HL-60/S4 treated with phorbol 12-myristate 13-acetate at 8.2 ng/mL for 4 days and 3 days (cell line): ENCODE results near the gene VSIG10.
"Not testable (repeated sequence)": the region's sequence is repeated elsewhere in the genome, so short reads cannot be mapped to it uniquely, and the experiment has no call there.

Source experiments
- in situ Hi-C: fragments of 300-500 bp; cut with MboI; formaldehyde crosslinking; loops from 2 replicates; pipeline ENCODE4 v1.15.0; 2022; ENCODE audit warnings: low sequenced_read_pairs

Gene VSIG10, protein sequence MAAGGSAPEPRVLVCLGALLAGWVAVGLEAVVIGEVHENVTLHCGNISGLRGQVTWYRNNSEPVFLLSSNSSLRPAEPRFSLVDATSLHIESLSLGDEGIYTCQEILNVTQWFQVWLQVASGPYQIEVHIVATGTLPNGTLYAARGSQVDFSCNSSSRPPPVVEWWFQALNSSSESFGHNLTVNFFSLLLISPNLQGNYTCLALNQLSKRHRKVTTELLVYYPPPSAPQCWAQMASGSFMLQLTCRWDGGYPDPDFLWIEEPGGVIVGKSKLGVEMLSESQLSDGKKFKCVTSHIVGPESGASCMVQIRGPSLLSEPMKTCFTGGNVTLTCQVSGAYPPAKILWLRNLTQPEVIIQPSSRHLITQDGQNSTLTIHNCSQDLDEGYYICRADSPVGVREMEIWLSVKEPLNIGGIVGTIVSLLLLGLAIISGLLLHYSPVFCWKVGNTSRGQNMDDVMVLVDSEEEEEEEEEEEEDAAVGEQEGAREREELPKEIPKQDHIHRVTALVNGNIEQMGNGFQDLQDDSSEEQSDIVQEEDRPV

DNA sequence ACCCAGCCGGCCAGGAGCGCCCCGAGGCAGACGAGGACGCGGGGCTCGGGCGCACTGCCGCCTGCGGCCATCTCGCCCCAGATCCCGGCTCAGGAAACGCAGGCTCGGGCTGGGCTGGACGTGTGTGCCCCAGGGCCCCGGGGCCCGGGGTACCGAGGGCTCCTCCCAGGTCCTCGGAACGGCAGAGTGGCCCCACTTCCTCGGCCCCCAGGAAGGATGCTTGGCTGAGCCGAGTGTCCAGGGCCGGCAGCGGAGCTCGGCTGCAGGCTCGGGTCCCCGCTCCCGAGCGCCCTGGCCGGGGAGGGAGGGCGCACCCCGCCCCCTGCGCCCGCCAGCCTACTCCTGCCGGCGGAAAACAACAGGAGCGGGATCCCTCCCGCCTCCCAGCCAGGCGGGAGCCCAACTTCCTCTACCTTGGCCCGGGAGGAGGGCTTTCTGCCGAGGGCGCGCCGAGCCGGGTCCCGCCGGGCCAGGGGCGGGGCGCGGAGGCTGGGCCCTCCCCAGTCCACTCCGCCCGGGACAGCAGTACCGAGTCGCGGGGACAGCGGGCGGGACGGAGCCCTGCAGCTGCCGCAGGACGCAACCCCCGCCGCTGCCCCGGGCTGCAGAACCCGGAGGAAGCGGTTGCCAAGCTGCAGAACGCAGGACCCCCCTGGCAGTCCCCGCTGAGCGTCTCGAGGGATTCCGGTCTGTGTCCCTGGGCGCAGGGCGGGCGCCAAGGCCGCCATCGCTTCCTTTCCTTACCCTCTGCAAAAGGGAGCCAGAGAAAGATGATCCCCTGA lies at the start of gene VSIG10:
TSS of gene VSIG10 (minus strand) at position 411 of the 782 bp plus-strand sequence. CDS start at position 71, 340 bp downstream.
- in situ Hi-C loops, result no loop called here

DNA sequence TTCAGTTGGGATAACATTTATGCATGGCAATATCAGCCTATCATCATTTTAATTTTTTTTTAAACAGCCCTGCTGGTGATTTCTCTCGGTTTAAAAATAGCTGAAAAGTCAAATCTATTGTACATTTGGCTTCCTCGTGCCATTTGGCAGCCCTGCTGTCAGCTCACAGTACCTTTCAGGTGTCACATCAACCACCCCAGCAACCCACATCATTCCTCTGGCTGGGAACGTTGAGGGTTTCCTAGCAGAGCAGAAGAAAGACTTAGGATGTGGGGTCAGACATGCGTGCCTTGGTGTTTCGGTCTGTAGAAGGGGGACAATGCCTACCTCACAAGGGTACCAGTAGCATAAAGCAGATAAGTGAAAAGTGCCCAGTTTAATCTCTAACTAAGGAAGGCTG lies 47.9 kb upstream of the VSIG10 start:
- in situ Hi-C loops, result no loop called here

DNA sequence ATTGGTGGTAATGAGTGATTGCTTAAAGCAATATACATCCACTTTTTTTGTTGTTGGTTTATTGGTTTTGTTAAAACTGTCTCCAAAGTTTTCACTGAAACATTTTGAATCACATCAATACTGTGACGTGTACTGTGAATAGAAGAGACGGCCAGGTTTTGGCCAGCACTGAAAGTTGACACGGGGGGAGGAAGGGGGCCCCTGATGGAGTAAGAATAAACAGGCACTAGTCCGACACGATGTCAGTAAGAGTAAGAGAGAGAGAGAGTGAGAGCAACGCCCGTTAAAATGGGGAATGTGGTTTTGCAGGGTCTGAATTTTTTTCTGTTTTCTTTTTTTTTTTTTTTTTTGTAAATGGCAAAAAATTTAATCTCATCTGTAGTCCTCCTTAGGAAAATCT lies 46.8 kb upstream of the VSIG10 start:
- in situ Hi-C loops, result no loop called here

DNA sequence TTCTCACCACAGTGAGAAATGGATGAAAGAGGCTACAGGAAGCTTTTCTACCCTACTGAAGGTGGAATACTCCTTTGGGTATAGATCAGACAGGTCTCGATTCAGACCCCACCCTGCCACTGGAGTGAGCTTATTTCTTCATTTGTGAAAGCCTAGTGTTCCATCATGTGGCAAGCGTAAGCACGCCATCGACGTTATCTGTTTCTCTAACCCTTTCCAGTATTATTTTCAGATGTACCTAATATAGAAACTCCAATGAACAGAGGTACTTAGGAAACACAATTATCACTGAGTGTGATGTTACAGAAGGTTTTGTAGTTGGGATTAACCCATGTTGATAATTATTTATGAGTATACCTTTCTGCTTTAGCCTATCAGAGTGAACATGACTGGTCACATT lies 44.5 kb upstream of the VSIG10 start:
- in situ Hi-C loops, result no loop called here

DNA sequence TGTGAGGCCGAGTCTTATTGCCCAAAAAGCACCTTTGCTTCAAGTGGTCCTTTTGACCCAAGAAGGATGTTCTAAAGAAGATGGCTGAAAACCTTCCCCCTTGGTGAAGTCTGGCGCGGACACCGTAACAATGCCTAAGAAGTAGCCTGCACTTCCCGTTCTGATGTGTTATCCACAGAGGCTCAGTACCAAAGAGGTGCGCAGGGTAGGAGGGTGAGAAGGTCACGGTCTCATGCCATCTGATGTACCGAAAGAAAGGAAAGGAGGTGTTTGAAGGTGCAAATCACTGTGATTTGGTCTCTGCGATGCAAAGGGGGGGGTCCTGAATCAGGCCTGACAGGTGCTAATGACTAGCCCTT lies 42.0 kb upstream of the VSIG10 start:
- in situ Hi-C loops, result no loop called here

DNA sequence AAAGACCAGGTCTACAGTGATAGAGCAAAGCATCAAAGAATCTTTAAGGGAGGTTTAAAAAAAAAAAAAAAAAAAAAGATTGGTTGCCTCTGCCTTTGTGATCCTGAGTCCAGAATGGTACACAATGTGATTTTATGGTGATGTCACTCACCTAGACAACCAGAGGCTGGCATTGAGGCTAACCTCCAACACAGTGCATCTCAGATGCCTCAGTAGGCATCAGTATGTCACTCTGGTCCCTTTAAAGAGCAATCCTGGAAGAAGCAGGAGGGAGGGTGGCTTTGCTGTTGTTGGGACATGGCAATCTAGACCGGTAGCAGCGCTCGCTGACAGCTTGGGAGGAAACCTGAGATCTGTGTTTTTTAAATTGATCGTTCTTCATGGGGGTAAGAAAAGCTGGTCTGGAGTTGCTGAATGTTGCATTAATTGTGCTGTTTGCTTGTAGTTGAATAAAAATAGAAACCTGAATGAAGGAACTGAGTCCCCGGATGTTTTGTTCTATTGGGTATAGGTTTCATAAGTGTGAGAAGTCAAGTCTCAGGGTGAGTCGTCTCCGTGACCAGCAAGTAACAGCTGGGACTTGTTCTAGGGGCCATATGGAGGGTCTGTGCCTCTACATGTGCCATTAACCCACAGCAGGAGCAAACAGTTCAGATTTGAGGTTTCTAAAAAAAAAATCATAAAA lies 41.4 kb upstream of the VSIG10 start:
- in situ Hi-C loops, result no loop called here

DNA sequence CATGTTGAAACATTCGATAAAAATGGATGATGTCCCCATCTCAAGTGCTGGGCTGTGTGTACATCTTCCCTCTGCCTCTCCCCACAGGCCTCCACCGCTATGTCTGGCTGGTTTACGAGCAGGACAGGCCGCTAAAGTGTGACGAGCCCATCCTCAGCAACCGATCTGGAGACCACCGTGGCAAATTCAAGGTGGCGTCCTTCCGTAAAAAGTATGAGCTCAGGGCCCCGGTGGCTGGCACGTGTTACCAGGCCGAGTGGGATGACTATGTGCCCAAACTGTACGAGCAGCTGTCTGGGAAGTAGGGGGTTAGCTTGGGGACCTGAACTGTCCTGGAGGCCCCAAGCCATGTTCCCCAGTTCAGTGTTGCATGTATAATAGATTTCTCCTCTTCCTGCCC lies 40.7 kb upstream of the VSIG10 start:
- in situ Hi-C loops, result no loop called here

DNA sequence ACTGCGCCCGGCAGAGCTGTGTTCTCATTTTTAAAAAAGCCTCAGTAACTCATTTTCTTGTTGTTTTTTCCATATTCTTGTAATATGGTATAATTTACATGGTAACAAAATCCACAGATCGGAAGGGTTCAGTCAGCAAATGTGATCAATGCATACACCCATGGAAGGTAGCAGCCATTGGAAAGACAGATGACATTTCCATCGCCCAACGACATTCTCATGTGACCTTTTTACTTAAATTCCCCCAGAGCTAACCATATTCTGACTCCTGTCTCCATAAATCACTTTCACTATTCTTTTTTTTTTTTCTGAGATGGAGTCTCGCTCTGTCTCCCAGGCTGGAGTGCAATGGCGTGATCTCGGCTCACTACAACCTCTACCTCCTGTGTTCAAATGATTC lies 37.0 kb upstream of the VSIG10 start:
- in situ Hi-C loops, result no loop called here

DNA sequence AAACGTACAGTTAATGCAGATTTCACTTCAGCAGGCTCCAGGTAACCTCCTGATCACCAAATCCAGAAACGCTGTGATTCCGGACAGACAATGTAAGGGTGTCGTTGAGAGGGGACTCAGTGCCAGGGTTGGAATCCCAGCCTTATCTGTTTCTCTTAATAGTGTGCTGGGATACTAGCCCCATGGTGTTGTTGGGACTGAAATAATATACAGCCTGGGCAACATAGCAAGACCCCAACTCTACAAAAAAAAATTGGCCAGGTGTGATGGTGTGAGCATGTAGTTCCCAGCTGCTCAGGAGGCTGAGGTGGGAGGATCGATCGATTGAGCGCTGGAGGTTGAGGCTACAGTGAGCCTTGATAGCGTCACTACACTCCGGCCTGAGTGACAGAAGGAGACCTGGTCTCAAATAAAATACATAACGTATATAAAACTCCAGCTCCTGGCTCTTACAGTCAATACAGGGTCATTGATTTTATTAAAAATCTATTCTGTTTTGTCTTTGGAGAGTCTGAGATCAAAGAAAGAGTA lies 33.4 kb upstream of the VSIG10 start:
- in situ Hi-C loops, result no loop called here

DNA sequence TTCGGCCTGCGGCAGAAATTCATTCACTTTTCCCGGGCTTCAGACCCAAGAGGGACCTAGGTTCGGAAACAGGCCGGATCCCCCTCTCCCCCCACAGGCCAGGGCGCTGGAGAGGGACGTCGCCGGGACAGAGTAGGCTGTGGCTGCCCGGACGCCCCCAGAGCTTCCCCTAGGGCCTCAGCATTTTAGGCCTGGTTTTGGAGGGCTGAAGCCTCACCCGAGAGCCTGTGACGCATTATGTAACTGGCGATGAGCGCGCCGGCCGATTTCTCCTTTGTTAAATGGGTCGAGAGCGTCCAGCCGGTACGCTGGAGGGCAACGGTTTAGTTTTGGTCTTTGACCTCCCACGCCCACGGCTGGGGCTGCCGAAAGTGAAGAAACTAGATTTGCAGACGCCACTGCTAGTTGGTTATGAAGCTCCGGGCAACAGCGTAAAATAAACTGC lies 32.8 kb upstream of the VSIG10 start:
- in situ Hi-C loops, result no loop called here

DNA sequence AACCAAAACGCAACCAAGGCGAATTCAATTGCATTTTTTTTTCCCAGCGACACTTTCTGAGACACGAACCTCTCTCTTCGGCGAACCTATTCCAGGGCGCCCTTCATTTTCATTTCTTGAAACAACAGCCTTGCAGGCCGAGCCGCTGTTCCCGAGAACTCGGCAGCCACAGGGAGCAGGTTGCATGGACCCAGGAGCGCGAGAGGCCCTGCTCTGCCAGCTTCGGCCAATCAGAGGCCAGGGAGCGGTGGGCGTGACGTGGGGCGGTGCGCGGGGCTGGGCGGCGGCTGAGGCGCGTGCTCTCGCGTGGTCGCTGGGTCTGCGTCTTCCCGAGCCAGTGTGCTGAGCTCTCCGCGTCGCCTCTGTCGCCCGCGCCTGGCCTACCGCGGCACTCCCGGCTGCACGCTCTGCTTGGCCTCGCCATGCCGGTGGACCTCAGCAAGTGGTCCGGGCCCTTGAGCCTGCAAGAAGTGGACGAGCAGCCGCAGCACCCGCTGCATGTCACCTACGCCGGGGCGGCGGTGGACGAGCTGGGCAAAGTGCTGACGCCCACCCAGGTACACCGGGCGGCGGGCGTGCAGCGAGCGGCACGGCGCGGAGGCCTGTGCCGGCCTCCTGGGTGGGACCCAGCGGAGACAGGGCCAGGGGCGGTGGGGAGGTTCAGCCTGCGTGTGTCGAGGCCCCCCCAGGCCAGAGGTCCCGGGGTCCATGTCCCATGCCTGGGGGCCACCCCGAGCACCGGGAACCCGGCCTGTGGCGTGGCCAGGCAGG lies 32.2 kb upstream of the VSIG10 start, which contains the start of gene PEBP1:
TSS of gene PEBP1 (plus strand) at position 337 of the 771 bp plus-strand sequence. CDS start at position 423, 86 bp downstream.
- in situ Hi-C loops, result no loop called here

DNA sequence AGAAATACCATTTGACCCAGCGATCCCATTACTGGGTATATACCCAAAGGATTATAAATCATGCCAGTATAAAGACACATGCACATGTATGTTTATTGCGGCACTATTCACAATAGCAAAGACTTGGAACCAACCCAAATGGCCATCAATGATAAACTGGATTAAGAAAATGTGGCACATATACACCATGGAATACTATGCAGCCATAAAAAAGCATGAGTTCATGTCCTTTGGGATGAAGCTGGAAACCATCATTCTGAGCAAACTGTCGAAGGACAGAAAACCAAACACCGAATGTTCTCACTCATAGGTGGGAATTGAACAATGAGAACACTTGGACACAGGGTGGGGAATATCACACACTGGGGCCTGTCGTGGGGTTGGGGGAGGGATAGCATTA lies 25.6 kb upstream of the VSIG10 start:
- in situ Hi-C loops, result not testable (repeated sequence)

DNA sequence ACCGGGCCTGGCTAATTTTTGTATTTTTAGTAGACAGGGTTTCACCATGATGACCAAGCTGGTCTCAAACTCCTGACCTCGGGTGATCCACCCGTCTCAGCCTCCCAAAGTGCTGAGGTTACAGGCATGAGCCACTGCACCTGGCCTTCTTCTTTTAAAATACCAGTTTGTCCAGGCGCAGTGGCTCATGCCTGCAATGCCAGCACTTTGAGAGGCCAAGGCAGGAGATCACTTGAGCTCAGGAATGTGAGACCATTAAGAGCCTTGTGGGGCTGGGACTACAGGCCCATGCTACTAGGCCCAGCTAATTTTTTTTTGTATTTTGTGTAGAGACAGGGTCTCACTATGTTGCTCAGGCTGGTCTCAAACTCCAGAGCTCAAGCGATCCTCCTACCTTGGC lies 24.1 kb upstream of the VSIG10 start:
- in situ Hi-C loops, result no loop called here

DNA sequence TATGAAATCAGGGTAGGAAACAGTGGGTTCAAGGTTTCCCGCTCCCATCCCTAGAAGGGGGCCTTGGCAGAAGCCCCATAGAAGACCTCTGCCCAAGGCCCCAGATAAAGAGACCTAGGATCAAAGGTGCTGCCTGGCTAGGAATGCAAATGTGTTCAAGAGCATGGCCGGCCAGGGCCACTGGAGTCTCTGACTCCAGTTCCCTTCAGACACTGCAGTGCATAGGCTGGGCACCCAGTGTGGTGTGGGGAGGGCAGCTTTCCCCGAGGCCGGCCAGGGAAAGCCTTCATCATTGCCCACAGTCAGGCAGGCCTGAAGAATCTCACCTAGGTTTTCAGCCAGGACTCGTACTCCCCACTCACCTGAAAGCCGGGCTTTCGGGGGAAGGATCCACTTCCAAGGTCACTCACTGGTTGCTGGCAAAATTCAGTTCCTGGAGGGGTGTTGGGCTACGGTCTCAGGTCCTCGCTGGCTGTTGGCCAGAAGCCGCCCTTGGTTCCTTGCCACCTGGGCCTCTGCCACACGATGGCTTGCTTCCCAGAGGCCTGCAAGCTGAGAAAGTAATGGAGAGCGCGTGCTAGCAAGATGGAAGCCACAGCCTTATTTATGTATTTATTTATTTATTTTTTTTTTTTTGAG lies 22.4 kb upstream of the VSIG10 start:
- in situ Hi-C loops, result no loop called here

DNA sequence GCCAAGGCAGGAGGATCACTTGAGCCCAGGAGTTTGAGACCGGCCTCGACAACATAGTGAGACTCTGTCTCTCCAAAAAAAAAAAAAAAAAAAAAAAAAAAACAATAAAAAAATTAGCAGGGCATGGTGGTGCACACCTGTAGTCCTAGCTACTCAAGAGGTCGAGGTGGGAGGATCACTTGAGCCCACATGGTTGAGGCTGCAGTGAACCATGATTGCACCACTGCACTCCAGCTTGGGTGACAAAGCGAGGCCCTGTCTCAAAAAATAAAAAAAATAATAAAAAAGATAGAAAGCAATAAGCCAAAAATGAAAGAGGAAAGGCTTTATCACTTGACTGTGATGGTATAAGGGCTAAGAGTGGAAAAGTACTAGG lies 21.9 kb upstream of the VSIG10 start:
- in situ Hi-C loops, result no loop called here

DNA sequence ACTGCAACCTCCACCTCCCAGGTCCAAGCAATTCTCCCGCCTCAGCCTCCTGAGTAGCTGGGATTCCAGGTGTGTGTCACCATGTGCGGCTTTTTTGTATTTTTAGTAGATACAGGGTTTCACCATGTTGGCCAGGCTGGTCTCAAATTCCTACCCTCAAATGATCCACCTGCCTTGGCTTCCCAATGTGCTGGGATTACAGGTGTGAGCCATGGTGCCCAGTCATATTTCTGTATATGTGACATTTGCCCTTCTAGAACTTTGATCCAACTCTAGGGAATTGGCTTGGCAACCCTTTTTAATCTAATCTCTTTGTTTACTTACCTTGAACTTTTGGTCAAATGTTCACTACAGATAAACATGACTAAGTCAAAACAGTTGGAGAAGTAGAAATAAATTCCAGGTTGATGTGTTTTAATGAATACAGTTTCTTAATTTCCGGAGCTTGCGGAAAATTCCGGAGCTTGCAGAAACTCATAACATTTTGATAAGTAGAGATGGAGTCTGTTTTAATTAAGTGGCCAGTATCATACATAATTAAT lies 20.6 kb upstream of the VSIG10 start:
- in situ Hi-C loops, result no loop called here

DNA sequence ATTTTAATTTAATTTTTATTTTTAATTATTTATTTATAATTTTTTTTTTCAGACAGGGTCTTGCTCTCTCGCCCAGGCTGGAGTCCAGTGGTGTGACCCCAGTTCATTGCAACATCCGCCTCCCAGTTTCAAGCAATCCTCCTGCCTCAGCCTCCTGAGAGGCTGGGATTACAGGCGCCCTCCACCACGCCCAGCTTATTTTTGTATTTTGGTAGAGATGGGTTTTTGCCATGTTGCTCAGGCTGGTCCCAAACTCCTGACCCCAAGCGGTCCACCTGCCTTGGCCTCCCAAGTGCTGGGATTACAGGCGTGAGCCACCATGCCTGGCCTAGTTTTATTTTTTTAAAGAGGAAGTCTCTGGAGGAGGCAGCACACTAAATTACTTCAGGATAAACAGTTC lies 18.5 kb upstream of the VSIG10 start:
- in situ Hi-C loops, result no loop called here

DNA sequence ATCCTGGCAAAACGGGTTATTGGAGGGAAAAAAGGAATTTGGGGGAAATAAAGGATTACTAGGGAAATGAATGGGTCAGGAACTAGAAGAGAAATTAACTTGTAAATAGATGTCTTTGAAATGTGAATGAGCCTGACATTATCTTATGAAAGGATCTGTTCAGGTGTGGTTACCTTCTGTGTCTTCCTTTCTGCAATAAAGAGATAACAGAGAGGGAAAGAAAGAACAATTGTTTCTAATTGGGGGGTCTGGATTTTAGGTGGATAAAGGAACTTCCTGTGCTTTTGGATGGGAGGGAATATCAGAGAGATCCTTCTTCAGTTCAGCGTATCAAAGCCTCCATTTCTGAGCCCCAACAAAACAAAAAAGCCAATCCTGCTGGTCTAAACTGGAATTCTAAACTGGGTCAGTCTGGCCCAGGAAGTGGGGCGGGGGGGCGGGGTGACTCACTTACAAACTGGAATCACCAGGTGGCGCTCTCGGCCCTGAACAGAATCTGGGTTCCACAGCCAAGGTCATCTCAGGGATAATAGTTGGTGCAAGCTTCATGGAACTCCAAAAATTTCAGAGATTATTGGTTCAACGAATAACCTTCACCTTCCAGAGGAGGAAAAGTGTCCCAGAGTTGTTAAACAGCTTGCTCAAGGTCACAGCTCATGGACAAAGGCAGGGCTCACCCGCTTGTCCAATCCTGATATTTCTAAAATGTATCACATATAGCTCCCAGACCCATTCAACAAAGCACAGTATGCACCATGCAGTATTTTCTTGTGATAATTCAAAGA lies 17.0 kb upstream of the VSIG10 start:
- in situ Hi-C loops, result no loop called here

DNA sequence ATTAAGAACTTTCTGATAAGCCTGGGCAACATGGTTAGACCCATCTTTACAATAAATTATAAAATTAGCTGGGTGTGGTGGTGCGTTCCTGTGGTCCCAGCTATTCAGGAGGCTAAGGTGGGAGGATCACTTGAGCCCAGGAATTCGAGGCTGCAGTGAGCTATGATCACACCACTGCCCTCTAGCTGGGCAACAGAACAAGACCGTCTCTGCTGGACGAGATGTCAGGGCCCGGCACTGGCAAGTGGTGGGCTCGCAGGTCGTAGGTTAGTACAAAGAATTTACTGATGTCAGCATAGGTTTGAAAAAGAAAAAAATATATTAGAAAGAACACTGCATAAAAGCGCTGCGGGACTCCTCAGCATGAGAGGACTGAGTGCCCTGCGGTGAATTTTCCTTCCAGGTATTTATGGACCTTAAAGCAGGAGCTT lies 15.7 kb upstream of the VSIG10 start:
- in situ Hi-C loops, result no loop called here
